Activated T-helper 17 cell treated with anti-CD3 and anti-CD28 coated beads, Interleukin-2, amount 50 U/mL, for 72 hours (primary cell): ENCODE measurements around the gene AP2A1. TPM values are rescaled to one million over a fixed set of nuclear protein-coding genes. Genes with fewer than 3 reads are reported as not detected.

Experiments used
- ATAC-seq: fragments of 150-1000 bp; cut with Tn5 transposase; replicated peaks from 2 replicates; pipeline ENCODE4 v1.10.0; 2021; ENCODE audit warnings: mild to moderate bottlenecking, moderate library complexity
- H3K27ac Mint-ChIP-seq: one replicate; pipeline ENCODE4 v1.8.0; 2022; ENCODE audit warnings: mixed read lengths
- H3K27me3 Mint-ChIP-seq: one replicate; pipeline ENCODE4 v1.8.0; 2022; ENCODE audit warnings: mixed read lengths
- H3K36me3 Mint-ChIP-seq: one replicate; pipeline ENCODE4 v1.8.0; 2022; ENCODE audit warnings: low read depth, mild to moderate bottlenecking, mixed read lengths
- H3K4me1 Mint-ChIP-seq: one replicate; pipeline ENCODE4 v1.8.0; 2022; ENCODE audit warnings: mixed read lengths
- H3K4me3 Mint-ChIP-seq: one replicate; pipeline ENCODE4 v1.8.0; 2022; ENCODE audit warnings: mild to moderate bottlenecking, mixed read lengths
- H3K9me3 Mint-ChIP-seq: one replicate; pipeline ENCODE4 v1.8.0; 2022; ENCODE audit warnings: mixed read lengths
- total RNA-seq, 2 donors: library from RNA; stranded (reverse); gene quantifications; one replicate each; pipeline ENCODE4 v1.2.3, GENCODE V29; 2022

AP2A1 gene
- total RNA-seq, 2 donors from 2014 or later, result 77.5 to 87.0 TPM

DNA sequence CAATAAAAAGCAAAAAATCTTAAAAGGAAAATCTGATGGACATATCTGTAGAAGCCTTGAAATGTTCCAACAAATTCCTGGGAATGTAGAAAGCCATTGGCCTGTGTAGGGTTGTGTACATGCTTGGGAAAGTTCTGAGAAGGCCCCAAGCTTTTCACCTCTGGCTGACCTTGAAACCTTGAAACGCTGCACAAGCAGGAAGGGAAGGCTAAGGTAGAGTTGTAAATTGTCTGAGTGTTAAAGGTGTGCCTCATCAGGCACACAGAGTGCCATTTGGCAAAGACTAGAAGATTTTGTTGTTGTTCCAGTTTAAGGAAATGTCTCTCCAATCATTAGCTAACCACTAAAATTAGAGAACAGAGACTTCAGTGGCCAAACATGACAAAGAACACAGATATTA, 14.1 kb upstream of the AP2A1 start:
- Mint-ChIP-seq H3K36me3 (no peaks in the 10 kb centered on the region), H3K4me1 (no peaks in the 10 kb centered on the region), H3K4me3 (no peak overlapping the region), H3K27me3 (no peaks in the 10 kb centered on the region), H3K27ac (no peak overlapping the region), H3K9me3 (no peaks in the 10 kb centered on the region)
- ATAC-seq, result no peak

DNA sequence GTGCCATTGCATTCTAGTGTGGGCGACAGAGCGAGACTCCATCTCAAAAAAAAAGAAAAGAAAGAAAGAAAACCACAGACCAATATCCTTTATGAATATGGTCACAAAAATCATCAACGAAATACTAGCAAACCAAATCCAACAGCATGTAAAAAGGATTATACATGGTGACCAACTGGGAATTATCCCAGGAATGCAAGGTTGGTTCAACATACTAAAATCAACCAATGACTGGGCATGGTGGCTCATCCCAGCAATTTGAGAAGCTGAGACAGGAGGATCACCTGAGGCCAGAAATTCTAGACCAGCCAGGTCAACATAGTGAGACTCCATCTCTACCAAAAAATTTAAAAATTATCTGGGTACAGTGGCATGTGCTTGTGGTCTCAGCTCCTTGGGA, 10.8 kb upstream of the AP2A1 start:
- no peaks in the 10 kb centered on the region for H3K9me3 Mint-ChIP-seq
- ATAC-seq, result no peak
- no peaks in the 10 kb centered on the region for H3K36me3 Mint-ChIP-seq
- no peaks in the 10 kb centered on the region for H3K4me1 Mint-ChIP-seq
- H3K27me3 Mint-ChIP-seq, result no peaks in the 10 kb centered on the region
- H3K4me3 Mint-ChIP-seq, result no peak overlapping the region
- no peak overlapping the region for H3K27ac Mint-ChIP-seq

DNA sequence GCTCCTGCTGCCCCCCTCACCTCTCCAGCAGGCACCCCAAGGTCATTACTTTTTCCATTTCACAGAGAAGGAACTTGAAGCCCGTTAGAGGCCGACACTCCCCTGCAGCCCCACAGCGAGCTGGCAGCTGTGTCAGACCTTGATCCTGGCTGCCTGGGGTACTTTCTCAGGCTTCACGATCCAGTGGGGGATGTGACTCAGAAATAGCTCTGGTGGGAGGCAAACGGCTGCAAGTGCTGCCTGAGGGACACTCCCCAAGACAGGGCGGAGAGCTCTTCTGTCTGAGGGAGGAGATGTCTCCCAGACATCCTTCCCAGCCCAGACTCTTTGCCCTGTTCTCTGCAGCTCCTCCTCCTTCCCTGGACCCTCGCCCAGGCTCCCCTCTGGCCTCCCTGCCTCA, 8.5 kb upstream of the AP2A1 start:
- Mint-ChIP-seq H3K4me3 (no peak overlapping the region), H3K27me3 (no peaks in the 10 kb centered on the region), H3K27ac (peak overlapping the region; percentile 38), H3K4me1 (no peaks in the 10 kb centered on the region), H3K36me3 (no peaks in the 10 kb centered on the region), H3K9me3 (no peaks in the 10 kb centered on the region)
- ATAC-seq, result no peak

DNA sequence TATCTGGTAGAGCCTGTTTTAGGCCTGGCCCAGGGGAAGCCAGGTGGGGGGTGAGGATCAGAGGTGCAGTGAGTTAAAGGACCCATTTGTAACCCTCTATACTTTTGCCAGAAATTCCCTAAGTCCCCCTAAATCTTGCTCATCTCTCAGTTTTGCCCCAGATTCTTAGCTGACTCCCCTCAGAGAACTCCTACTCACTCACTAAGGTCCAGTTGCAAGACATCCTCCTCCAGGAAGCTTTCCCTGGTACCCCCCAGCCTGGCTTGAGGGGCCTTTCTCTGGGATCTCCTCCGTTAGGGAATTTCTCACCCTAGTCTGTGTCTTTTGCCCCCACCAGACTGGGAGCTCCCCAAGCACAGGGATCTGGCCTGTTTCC, 5.6 kb upstream of the AP2A1 start:
- Mint-ChIP-seq H3K27me3 (no peaks in the 10 kb centered on the region), H3K9me3 (no peaks in the 10 kb centered on the region), H3K4me1 (no peaks in the 10 kb centered on the region), H3K27ac (no peak overlapping the region), H3K4me3 (no peak overlapping the region), H3K36me3 (no peaks in the 10 kb centered on the region)
- ATAC-seq, result no peak

DNA sequence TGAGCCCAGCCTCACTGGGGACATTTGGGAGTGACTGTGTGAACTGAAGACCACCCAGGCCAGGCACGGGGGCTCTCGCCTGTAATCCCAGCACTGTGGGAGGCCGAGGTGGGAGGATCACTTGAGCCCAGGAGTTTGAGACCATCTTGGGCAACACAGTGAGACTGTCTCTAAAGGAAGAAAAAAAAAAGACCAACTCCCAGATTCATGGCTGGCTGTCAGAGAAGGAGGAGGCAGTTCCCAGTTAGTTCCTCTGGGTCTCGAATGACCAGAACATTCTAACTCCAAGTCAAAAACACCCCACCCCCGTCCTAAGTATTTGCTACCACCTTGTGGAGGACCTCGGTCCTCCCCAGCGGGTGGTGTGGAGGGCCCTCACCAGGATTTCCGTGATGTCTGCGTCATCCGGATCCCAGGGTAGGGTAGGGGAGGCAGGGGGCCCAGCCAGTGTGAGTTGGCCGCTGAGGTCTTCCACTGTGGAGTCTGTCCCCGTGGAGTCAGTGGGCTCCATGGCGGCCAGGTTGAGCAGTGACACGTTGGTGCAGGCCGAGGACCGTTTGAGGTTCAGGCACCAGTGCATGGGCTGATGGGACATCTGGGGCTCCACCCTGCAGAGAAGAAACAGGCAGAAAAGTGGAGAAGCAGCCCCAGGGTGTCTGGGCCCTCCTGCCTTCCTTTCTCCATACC, 5.0 kb upstream of the AP2A1 start:
- peak overlapping the region; percentile 59 for H3K27ac Mint-ChIP-seq
- no peak for ATAC-seq
- no peak overlapping the region for H3K4me3 Mint-ChIP-seq
- no peaks in the 10 kb centered on the region for H3K27me3 Mint-ChIP-seq
- H3K4me1 Mint-ChIP-seq, result no peaks in the 10 kb centered on the region
- no peaks in the 10 kb centered on the region for H3K9me3 Mint-ChIP-seq
- H3K36me3 Mint-ChIP-seq, result no peaks in the 10 kb centered on the region

DNA sequence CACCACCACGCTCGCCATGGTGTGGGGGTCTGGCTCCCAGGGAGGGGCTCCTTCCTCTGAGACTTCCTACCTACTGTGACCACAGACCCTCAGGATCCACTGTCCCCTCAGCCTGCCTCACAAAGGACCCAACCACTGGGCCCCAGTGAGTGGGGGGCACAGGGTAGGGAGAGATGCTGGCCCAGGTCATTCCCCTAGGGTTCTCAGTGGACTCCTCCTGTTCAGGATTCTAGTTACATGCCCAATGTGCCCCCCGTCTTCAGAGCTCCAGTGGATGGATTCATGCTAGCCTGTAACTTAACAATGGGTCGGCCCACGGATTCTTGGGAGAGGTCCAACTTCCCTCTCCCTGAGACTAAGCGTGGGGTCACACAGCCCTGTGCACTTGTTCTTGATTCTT, 3.6 kb upstream of the AP2A1 start, which contains the start of gene TSKS:
TSS of gene TSKS (minus strand) at position 77 of the 400 bp plus-strand sequence. CDS start at position 18, 59 bp downstream.
- no peaks in the 10 kb centered on the region for H3K36me3 Mint-ChIP-seq
- no peaks in the 10 kb centered on the region for H3K27me3 Mint-ChIP-seq
- H3K27ac Mint-ChIP-seq, result peak within 1 kb of the TSS; percentile 59
- H3K4me1 Mint-ChIP-seq, result peaks cover 9% of the 10 kb centered on the region
- H3K9me3 Mint-ChIP-seq, result no peaks in the 10 kb centered on the region
- no peak for ATAC-seq
- H3K4me3 Mint-ChIP-seq, result no peak within 1 kb of the TSS

DNA sequence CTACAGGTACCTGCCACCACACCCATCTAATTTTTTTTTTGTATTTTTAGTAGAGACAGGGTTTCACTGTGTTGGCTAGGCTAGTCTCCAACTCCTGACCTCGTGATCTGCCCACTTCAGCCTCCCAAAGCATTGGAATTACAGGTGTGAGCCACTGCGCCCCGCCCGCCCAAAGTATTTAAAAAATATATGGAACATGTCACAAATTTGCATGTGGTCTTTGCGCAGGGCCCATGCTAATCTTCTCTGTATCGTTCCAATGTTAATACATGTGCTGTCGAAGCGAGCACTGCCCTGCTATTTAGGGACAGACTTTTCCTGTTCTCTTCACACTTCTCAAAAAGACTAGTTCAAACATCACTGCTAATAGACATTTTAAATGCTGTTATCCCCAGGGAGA, 2.5 kb upstream of the AP2A1 start:
- H3K4me3 Mint-ChIP-seq, result peak overlapping the region; percentile 37
- no peak for ATAC-seq
- no peaks in the 10 kb centered on the region for H3K9me3 Mint-ChIP-seq
- H3K4me1 Mint-ChIP-seq, result peaks cover 12% of the 10 kb centered on the region
- no peaks in the 10 kb centered on the region for H3K27me3 Mint-ChIP-seq
- H3K36me3 Mint-ChIP-seq, result no peaks in the 10 kb centered on the region
- H3K27ac Mint-ChIP-seq, result no peak overlapping the region

DNA sequence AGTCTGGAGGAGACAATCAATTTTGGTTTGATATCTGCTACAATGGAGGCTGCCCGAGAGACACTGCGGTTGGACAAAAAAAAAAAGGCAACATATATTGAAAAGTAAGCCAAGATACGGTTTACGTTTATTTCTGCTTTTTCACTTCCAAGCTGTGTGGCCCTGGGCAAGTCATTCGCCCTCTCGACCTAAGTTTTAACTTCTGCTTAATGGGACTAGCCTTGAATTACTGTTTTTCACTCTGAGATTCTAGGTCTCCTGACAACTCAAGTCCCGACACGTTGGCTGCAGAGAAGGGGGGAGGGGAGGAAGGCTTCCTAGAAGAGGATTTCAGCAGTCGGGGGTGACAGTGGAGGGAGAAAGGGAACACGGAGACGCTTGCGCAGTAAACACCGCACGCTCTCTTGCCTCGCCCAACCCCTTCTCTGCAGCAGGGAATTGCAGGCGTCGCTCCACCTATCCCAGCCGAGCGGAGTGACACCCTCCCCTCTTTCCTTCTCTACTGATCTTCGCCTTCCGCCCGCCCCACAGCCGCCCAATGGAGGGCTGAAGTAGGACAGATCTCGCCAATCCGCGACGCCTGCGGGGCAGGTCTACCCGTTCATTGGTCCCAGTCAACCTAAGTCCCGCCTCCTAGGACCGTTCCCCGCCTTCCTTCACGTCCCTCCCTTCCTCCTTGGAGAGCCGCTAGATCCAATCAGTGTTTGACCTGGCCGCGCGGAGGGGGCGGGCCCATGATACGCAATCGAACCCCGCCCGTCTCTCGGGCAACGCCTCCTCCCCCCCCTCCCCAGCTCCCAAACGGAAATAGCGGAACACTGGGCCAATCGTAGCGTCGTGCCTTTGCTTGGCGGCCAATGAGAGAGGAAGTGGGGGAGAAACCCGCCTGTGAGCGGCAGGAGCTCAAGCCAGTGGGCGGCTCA, 533 bp upstream of the AP2A1 start:
- H3K4me1 Mint-ChIP-seq, result peaks cover 13% of the 10 kb centered on the region

DNA sequence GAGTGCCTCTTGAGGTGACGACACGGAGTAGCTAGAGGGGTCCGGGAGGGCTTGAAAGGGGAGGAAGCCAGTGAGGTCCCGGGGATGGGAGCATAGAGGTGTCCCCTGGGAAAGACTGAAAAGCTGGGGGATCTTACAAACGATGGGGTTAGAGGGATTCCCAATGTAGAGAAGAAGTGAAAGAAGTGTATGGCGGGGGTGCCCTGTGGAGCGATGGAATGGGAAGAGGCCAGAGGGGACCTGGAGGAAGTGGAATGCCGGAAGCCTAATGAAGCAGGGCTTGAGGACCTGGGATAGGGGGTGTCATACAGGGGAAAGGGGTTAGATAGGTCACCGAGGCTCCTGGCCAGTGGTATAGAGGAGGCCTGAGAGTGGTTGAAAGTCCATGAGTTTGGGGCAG, 580 bp downstream of the AP2A1 start:
- Mint-ChIP-seq H3K9me3 (no peaks in the 10 kb centered on the region), H3K4me3 (peak overlapping the region; percentile 89), H3K27ac (peak overlapping the region; percentile 83), H3K4me1 (peaks cover 18% of the 10 kb centered on the region), H3K27me3 (no peaks in the 10 kb centered on the region), H3K36me3 (peaks cover 13% of the 10 kb centered on the region)
- ATAC-seq, result no peak

More for the DNA sequence above, 533 bp upstream of the AP2A1 start:
- peak overlapping the region; percentile 89 for H3K4me3 Mint-ChIP-seq
- ATAC-seq, result peak; percentile 93
- no peaks in the 10 kb centered on the region for H3K27me3 Mint-ChIP-seq
- H3K9me3 Mint-ChIP-seq, result no peaks in the 10 kb centered on the region
- peak overlapping the region; percentile 83 for H3K27ac Mint-ChIP-seq
- peaks cover 7% of the 10 kb centered on the region for H3K36me3 Mint-ChIP-seq

DNA sequence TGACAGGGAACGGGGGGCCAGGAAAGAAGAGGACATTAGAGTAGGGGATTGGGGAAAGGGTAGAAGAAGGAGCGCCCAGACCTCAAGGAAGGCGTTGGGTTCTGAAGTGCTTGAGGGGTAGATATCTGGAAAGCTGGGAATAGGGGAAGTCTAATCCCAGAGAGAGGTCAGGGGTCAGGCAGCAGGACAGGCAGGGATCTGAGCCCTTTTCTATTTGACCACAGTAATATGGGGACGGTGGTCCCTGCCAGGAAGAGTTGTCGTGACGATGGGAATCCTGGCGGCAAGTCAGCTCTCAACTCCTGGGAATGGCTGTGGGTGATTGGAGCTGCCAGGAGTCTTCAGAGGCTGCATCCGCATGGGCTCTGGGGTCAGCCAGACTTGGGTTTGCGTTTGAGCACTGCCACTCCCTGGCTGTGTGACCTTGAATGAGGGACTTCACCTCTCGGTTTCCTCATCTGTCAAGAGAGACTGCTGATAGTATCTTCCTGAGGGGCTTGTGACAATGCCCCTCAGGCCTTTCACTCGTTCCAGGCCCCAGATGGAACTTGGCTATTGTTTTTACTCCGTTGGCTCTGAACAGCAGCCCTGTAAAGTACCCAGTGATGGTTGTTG, 1.3 kb downstream of the AP2A1 start:
- no peaks in the 10 kb centered on the region for H3K9me3 Mint-ChIP-seq
- ATAC-seq, result no peak
- peak overlapping the region; percentile 89 for H3K4me3 Mint-ChIP-seq
- H3K4me1 Mint-ChIP-seq, result peaks cover 22% of the 10 kb centered on the region
- H3K27ac Mint-ChIP-seq, result peak overlapping the region; percentile 83
- peaks cover 18% of the 10 kb centered on the region for H3K36me3 Mint-ChIP-seq
- no peaks in the 10 kb centered on the region for H3K27me3 Mint-ChIP-seq

DNA sequence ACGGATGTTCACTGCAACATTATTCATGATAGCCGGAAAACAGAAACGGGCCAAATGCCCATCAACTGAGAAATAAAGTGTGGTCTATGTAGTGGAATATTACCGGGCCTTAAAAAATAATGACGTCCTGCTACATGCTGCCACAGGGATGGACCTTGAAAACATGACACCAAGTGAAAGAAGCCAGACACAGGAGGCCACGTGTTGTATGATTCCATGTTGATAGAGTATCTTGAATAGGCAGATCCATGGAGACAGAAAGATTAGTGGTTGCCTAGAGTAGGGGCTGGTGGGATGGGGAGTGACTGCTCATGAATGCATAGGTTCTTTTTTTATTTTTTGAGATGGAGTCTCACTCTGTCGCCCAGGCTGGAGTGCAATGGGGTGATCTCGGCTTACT, 3.7 kb downstream of the AP2A1 start:
- Mint-ChIP-seq H3K4me3 (no peak overlapping the region), H3K27ac (no peak overlapping the region)

DNA sequence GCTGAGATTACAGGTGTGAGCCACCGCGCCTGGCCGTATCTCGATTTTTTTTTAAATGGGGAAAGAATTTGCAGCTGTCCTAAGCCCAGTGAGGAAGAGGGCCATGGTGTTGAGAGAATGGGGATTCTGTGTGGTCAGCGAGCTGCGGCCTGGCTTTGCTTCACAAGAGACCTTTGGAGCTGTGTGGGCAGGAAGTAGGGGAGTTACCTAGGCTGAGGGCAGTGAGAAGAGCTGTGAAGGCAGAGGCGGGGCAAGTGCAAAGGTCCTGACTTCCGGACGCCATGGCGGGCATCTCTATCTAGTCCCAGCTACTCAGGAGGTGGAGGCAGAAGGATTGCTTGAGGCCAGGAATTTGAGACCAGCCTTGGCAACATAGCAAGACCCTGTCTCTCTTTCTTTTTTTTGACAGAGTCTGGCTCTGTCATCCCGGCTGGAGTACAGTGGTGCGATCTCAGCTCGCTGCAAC, 4.9 kb downstream of the AP2A1 start:
- no peaks in the 10 kb centered on the region for H3K9me3 Mint-ChIP-seq
- H3K36me3 Mint-ChIP-seq, result peaks cover 27% of the 10 kb centered on the region
- no peaks in the 10 kb centered on the region for H3K27me3 Mint-ChIP-seq
- no peak overlapping the region for H3K4me3 Mint-ChIP-seq
- peaks cover 32% of the 10 kb centered on the region for H3K4me1 Mint-ChIP-seq
- H3K27ac Mint-ChIP-seq, result no peak overlapping the region
- ATAC-seq, result no peak

More for the DNA sequence above, 3.7 kb downstream of the AP2A1 start:
- no peaks in the 10 kb centered on the region for H3K9me3 Mint-ChIP-seq
- peaks cover 27% of the 10 kb centered on the region for H3K36me3 Mint-ChIP-seq
- H3K27me3 Mint-ChIP-seq, result no peaks in the 10 kb centered on the region
- no peak for ATAC-seq
- H3K4me1 Mint-ChIP-seq, result peaks cover 29% of the 10 kb centered on the region

DNA sequence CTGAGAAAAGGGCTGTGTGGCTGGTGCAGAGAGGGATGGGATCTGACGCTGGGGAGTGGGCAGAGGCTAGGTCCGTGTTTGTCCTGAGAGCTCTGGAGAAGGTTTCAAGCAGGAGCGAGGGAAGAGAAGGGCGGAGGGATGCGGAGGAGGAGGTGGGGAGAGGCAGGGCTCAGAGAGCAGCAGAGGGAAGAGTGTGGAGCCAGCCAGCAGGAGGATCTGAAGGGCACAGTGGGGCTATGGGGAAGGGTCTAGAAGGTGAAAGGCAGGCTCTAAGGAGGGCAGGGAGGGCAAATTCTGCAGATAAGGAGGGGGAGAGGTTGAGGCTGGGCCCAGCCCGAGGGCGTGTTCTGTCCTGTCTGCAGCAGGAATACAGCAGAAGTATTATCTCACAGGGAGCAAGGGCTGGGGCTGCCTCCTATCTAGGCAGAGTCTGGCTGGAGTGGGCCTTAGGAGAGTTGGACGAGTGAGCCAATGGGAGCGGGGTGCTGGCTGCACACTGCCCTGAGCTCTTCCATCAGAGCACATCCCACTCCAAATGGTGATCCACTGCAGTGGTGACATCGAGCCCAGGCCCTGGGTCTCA, 6.1 kb downstream of the AP2A1 start:
- peaks cover 25% of the 10 kb centered on the region for H3K4me1 Mint-ChIP-seq

DNA sequence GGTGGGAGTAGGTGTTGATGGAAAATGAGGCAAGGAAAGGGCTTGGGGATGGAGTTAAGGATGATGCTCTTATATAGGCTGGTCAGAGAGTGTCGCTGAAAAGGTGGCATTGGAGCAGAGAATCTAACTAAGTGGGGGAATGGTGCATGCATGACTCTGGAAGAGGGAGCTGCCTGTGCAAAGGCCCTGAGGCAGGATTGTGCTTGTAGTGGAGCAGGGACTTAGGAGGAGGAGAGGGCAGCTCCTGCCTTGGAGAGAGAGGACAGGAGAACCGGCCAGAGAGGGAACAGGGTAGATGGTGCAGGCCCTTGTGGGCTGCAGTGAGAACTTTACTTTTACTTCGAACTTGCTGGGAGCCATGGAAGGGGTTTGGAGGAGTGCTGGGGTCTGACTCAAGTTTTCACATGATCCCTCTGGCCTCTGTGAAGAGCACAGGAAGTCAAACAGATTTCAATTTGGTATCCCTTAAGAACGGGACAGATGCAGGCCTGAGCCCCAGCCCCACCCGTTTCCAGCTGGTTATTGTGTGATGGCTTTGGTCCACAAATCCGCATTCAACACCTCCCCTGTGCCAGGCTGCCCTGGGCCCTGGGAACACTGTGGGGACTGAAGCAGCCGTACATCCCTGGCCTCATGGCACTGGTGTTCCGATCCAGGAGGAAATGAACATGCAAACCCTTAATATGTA, 7.0 kb downstream of the AP2A1 start:
- Mint-ChIP-seq H3K27me3 (no peaks in the 10 kb centered on the region), H3K9me3 (no peaks in the 10 kb centered on the region), H3K4me3 (no peak overlapping the region), H3K36me3 (peaks cover 27% of the 10 kb centered on the region), H3K27ac (no peak overlapping the region), H3K4me1 (peaks cover 23% of the 10 kb centered on the region)
- ATAC-seq, result no peak

More for the DNA sequence above, 6.1 kb downstream of the AP2A1 start:
- H3K9me3 Mint-ChIP-seq, result no peaks in the 10 kb centered on the region
- no peak overlapping the region for H3K27ac Mint-ChIP-seq
- no peak for ATAC-seq
- no peaks in the 10 kb centered on the region for H3K27me3 Mint-ChIP-seq
- H3K36me3 Mint-ChIP-seq, result peaks cover 27% of the 10 kb centered on the region
- no peak overlapping the region for H3K4me3 Mint-ChIP-seq
